Thyroid gland (tissue), 4 donors: ENCODE results near the gene LDAF1. TPM values are rescaled to one million over a fixed set of nuclear protein-coding genes. Genes with fewer than 3 reads are reported as not detected.

Source experiments
- DNase-seq, 2 donors: peaks; one replicate each; pipeline ENCODE4 v3.0.0-alpha.2; 2019
- H3K27ac ChIP-seq, 3 donors: fragments of 200-600 bp; sonication (generic); 1 replicate in 2 of 3; 2 replicates in 1 of 3; pipeline ENCODE4 v1.5.1; 2016 to 2019; ENCODE audit warnings: mild to moderate bottlenecking in 1 of 3, moderate library complexity in 1 of 3
- H3K27me3 ChIP-seq: fragments of 200-600 bp; sonication (generic); one replicate; pipeline ENCODE4 v1.5.1; 2019
- H3K36me3 ChIP-seq, 2 donors: fragments of 200-600 bp; sonication (generic); one replicate each; pipeline ENCODE4 v1.5.1; 2016 to 2019
- H3K4me1 ChIP-seq, 2 donors: fragments of 200-600 bp; sonication (generic); one replicate each; pipeline ENCODE4 v1.5.1; 2017 to 2019
- H3K4me3 ChIP-seq, 3 donors: fragments of 200-600 bp; sonication (generic); replicated peaks in 1 of 3; 1 replicate in 2 of 3; 2 replicates in 1 of 3; pipeline ENCODE4 v1.5.1; 2016; ENCODE audit warnings: mild to moderate bottlenecking in 1 of 3
- H3K9me3 ChIP-seq: fragments of 200-600 bp; sonication (generic); one replicate; pipeline ENCODE4 v1.5.1; 2017
- POLR2A ChIP-seq, 2 donors: fragments of 450-650 bp; IDR thresholded peaks; one replicate each; pipeline ENCODE4 v1.6.1; 2017; ENCODE audit warnings: antibody characterized with exemption in 2 of 2, mild to moderate bottlenecking in 2 of 2, moderate library complexity in 1 of 2
- WGBS, 2 donors: methylation state at CpG; one replicate each; pipeline ENCODE4 v1.1.5; 2017; 5-methylcytosine and 5-hydroxymethylcytosine counted together
- intact Hi-C: fragments of 100-400 bp; cut with DNase I; formaldehyde crosslinking; loops from one replicate; pipeline ENCODE4 v1.15.1; 2023
- total RNA-seq, 4 donors: library from RNA; depleted of rRNA; stranded (reverse); fragments of >200 nt; gene quantifications; one replicate each; pipeline ENCODE4 v1.2.3, GENCODE V29; 2016
- TF ChIP-seq, protein P1 (sequence below), 6 experiments: fragments of 200-600 bp in 3 of 6; fragments of 450-650 bp in 3 of 6; sonication (generic) in 3 of 6; IDR thresholded peaks; one replicate each; pipeline ENCODE4 v1.5.1; 2016 to 2019; ENCODE audit warnings: antibody characterized with exemption in 6 of 6, mild to moderate bottlenecking in 2 of 6, inconsistent platforms in 1 of 6, moderate library complexity in 1 of 6

The LDAF1 gene
- total RNA-seq, 4 donors from 2014 or later, result 23.0 to 84.0 (median 68.2) TPM

DNA sequence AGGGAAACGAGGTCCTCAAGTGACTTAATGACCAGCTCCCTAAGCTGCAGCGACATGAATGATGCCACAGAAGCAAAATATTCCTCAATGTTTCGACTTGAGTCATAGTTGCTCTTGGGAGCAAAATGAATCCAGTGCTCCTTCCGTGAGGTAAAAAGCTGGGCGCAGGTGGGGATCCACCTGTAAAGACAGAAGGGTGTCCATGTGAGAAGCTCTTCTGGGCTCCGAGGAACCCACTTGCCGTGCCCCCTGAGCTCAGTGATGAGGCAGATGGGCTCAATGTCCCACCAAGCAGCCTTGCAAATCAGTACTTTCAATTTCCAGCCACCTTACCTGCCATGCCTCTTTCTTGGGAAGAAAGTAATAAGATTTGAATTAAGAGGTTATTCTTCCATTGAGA lies 33.3 kb upstream of the LDAF1 start:
- DNase-seq, result no peak
- WGBS, 2 donors, result 90 to 92% methylated on average over 7 of the region's 7 CpGs
- intact Hi-C loops, result no loop called here
- Histone ChIP-seq H3K9me3 (no peaks in the 10 kb centered on the region), H3K4me3 (no peak overlapping the region), H3K36me3 (no peaks in the 10 kb centered on the region), H3K27me3 (no peaks in the 10 kb centered on the region), H3K27ac (no peak overlapping the region), H3K4me1 (no peaks in the 10 kb centered on the region)
- TF ChIP-seq, protein P1, sequence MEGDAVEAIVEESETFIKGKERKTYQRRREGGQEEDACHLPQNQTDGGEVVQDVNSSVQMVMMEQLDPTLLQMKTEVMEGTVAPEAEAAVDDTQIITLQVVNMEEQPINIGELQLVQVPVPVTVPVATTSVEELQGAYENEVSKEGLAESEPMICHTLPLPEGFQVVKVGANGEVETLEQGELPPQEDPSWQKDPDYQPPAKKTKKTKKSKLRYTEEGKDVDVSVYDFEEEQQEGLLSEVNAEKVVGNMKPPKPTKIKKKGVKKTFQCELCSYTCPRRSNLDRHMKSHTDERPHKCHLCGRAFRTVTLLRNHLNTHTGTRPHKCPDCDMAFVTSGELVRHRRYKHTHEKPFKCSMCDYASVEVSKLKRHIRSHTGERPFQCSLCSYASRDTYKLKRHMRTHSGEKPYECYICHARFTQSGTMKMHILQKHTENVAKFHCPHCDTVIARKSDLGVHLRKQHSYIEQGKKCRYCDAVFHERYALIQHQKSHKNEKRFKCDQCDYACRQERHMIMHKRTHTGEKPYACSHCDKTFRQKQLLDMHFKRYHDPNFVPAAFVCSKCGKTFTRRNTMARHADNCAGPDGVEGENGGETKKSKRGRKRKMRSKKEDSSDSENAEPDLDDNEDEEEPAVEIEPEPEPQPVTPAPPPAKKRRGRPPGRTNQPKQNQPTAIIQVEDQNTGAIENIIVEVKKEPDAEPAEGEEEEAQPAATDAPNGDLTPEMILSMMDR (IDR thresholded peaks at IDR 0.05), result no peak
- no peak for TF ChIP-seq POLR2A (IDR thresholded peaks at IDR 0.05)

DNA sequence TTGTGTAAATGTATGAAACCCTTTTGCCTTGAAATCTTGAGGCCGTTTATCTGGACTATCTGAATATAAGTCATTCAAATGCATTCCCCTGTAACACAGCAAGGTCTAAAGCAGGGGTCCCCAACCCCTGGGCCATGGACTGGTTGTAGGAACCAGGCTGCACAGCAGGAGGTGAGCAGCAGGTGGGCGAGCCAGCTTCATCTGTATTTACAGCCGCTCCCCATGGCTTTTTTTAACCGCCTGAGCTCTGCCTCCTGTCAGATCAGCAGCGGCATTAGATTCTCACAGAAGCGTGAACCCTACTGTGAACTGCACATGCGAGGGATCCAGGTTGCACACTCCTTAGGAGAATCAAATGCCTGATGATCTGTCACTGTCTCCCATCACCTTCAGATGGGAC lies 32.0 kb upstream of the LDAF1 start:
- Histone ChIP-seq H3K27ac (no peak overlapping the region), H3K27me3 (no peaks in the 10 kb centered on the region), H3K9me3 (no peaks in the 10 kb centered on the region), H3K4me1 (no peaks in the 10 kb centered on the region), H3K4me3 (no peak overlapping the region), H3K36me3 (no peaks in the 10 kb centered on the region)
- DNase-seq, result no peak
- intact Hi-C loops, result no loop called here
- WGBS, 2 donors, result 71 to 84% methylated on average over 7 of the region's 7 CpGs
- TF ChIP-seq, protein P1 (IDR thresholded peaks at IDR 0.05), result no peak
- no peak for TF ChIP-seq POLR2A (IDR thresholded peaks at IDR 0.05)

DNA sequence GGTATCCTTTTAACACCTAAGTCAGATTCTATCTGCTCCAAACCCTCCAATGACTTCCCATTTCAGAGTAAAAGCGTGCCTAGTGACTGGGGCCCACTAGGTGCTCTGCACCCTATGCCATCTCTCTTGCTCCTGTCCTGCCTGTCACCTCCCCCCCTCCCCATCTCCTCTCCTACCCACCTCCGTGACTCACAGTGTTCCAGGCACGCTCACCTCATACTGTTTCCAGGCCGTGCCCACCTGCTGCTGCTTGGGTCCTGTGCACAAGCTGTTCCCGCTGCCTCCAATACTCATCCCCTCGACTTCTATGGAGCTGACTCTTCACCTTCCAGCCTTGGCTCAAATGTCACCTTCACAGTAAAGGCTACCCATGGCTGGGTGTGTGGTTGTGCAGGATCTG lies 29.5 kb upstream of the LDAF1 start:
- H3K36me3 ChIP-seq, result no peaks in the 10 kb centered on the region
- TF ChIP-seq, protein P1 (IDR thresholded peaks at IDR 0.05), result no peak
- no peak for TF ChIP-seq POLR2A (IDR thresholded peaks at IDR 0.05)
- intact Hi-C loops, result no loop called here
- DNase-seq, result no peak
- no peaks in the 10 kb centered on the region for H3K27me3 ChIP-seq
- 93 to 96% methylated on average over 6 of the region's 6 CpGs for WGBS, 2 donors
- H3K9me3 ChIP-seq, result no peaks in the 10 kb centered on the region
- no peak overlapping the region for H3K4me3 ChIP-seq
- no peak overlapping the region for H3K27ac ChIP-seq
- no peaks in the 10 kb centered on the region for H3K4me1 ChIP-seq

GRCh38 chr16:21130811-21131210 lies 27.7 kb upstream of the LDAF1 start:
- Histone ChIP-seq H3K27ac (no peak overlapping the region), H3K4me3 (no peak overlapping the region), H3K36me3 (no peaks in the 10 kb centered on the region), H3K4me1 (no peaks in the 10 kb centered on the region), H3K27me3 (no peaks in the 10 kb centered on the region), H3K9me3 (no peaks in the 10 kb centered on the region)
- DNase-seq, result no peak
- TF ChIP-seq POLR2A (IDR thresholded peaks at IDR 0.05), result no peak
- TF ChIP-seq, protein P1 (IDR thresholded peaks at IDR 0.05), result no peak
- intact Hi-C loops, result no loop called here
- WGBS, 2 donors, result 87 to 93% methylated on average over 3 of the region's 3 CpGs

DNA sequence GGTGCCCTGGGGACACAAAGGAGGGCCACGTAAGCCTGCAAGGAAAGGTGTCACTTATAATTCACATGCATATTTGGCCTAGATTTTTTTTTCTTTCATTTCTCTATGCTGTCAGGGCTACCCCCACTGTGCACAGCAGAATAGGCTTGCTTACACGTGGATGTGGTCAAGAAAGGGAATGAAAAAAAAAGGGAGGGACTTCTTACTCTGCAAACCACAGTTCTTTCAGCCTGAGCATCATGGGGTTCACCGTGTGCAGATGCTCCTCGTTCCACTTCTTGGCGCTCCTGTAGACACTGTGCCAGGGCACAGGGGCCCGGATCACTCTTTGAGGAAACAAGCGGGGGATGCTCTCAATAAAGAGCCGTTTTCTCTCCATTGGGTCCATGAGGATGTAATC lies 24.4 kb upstream of the LDAF1 start:
- peaks cover 0 to 3% of the 10 kb centered on the region in 2 donors for H3K4me1 ChIP-seq
- TF ChIP-seq POLR2A (IDR thresholded peaks at IDR 0.05), result no peak
- TF ChIP-seq, protein P1 (IDR thresholded peaks at IDR 0.05), result no peak
- H3K4me3 ChIP-seq, result no peak overlapping the region
- intact Hi-C loops, result no loop called here
- no peaks in the 10 kb centered on the region for H3K27me3 ChIP-seq
- no peak for DNase-seq
- H3K27ac ChIP-seq, result no peak overlapping the region
- 83 to 87% methylated on average over 8 of the region's 8 CpGs for WGBS, 2 donors
- no peaks in the 10 kb centered on the region for H3K9me3 ChIP-seq
- H3K36me3 ChIP-seq, result no peaks in the 10 kb centered on the region
